CD4-positive, alpha-beta T cell treated with Interleukin-17A for 4 hours (primary cell): Measurements from ENCODE around the gene SMPD1.
A peak's percentile ranks its signal among the peaks of the same experiment; 100 is the strongest.

ENCODE experiments used
- DNase-seq: peaks from one replicate; pipeline ENCODE4 v3.0.0-alpha.2; 2020; ENCODE audit warnings: mixed read lengths

Gene SMPD1

GRCh38 chr11:6389905-6390717, at the start of gene SMPD1:
Gene SMPD1 (plus strand): TSS chr11:6390474. CDS start chr11:6390599, 125 bp downstream.
- DNase-seq, result peak; percentile 95

- no peak for DNase-seq
Observed at GRCh38 chr11:6345366-6345765, 44.9 kb upstream of the SMPD1 start.

DNA sequence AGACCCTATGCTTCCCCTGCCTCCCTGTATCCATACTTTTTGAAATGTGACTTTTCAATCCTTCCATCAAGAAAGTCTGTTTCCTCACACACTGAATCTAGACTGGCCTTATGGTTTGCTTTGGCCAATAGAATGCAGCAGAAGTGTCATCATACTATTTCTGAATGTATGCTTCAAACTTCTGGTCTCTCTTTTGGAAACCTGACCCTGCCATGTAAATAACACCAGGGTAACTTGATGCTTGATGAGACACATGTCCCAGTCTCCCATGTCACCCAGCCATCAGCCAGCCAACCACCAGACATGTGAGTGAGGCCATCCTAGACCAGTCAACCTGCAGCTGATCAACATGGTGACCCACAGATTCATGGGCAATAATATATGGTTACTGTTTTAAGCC, 40.2 kb upstream of the SMPD1 start:
- no peak for DNase-seq

DNA sequence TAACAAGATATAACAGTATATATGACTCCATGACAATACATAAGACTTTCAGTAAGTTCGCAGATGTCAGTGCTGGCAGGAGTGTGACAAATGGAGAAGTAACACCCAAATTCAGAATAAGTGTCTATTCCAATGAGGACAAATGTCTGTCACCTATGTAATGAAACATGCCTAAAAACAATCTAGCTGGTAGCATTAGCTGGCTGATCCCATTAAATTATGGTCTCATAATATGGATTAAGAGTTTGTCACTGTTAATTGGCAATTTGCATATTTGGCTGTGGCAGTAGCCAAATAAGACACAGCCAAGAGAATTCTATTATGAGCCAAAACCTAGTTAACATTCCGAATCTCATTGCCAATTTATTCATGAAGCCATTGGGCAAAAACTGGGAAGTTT, 39.8 kb upstream of the SMPD1 start:
- no peak for DNase-seq

- DNase-seq, result no peak
Observed at GRCh38 chr11:6351782-6352382, 38.4 kb upstream of the SMPD1 start.

- DNase-seq, result peak; percentile 66
Observed at GRCh38 chr11:6353367-6353987, 36.8 kb upstream of the SMPD1 start.

DNA sequence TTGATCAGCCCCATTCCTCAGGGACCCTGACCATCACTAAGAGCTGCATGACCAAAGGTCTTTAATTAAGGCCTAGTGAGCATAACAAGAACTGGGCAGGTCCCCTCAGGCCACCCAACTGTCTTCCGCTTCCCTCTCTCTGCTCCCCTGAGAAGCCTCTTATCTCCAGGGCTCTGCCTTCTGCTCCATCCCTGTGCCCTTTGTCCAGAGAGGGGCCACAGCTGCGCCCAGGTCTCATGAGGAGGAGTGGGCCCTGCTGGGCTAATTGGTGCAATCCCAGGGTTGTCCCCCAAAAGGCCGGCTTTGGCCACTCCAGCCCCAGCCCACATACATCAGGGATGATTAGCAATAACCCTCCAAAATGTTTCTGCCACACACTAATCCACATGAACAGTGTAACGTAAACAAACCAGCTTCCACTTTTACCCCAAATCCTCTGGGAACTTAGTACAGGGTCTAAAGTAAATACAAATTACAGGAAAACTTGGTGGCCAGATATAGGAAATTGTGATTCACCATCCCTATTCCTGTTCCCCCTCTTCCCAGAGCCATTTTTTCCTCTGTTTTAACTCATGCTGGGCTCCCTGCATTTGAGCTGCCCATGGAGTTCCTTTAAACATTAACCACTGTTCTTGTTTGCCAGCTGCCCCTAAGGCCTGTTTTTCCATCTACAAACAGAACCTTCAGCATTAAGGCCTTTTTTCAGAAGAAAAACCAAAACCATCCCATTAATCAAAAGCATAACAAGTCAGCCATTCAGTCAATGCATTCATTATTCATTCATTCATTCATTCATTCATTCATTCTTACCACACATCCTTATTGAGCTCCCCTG, 35.4 kb upstream of the SMPD1 start:
- DNase-seq, result no peak

DNA sequence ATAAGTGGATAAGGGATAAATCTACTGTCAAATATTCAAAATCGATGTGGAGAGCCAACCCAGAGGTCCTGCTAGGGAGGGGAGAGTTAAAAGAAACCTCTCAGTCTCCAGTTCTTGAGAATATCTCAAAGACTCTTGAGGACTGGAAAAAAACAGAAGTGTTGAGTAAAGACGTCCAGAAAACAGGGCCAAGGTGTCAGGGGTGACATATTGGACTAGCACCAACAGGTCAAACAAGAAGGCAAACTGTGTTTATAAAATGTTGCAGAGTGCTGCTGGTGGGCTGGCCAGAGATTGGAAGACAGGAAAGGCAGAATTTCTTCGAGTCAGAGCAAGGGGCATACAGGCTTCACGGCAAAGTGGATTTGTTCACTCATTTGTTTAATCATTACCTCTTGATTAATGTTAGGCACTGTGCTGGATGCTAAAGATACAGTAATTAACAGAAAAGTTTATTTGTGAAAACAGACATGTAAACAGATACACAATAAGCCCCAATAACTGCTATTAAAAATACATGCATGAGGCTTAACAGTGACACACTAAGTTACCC, 33.7 kb upstream of the SMPD1 start:
- no peak for DNase-seq

- no peak for DNase-seq
Observed at GRCh38 chr11:6357222-6357621, 33.1 kb upstream of the SMPD1 start.

- no peak for DNase-seq
Observed at GRCh38 chr11:6360183-6360582, 30.1 kb upstream of the SMPD1 start.

GRCh38 chr11:6362185-6362872, 27.9 kb upstream of the SMPD1 start:
- DNase-seq, result no peak

GRCh38 chr11:6362873-6363678, 27.2 kb upstream of the SMPD1 start:
- peak; percentile 72 for DNase-seq

DNA sequence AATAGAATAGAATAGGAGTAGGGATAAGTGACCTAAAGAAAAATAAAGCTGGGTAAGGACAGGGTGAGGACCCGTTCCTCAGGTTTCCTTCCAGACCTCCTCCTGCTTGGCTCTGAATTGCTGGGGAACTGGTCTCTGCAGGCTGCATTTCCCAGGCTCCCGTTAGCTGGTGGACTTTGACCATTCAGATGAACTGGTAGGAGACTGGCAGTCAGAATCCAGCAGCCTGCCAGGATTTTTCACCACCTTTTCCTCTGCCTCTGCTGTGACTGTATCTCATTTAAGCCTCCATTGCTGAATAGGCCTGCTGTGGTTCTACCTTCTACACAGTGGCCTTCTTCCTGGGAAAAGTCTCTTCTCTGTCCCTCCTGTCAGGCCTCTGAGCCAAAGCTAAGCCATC, 24.6 kb upstream of the SMPD1 start:
- DNase-seq, result no peak

- no peak for DNase-seq
Observed at GRCh38 chr11:6371825-6372224, 18.4 kb upstream of the SMPD1 start.

GRCh38 chr11:6377902-6378639, 12.2 kb upstream of the SMPD1 start:
- DNase-seq, result peak; percentile 32

GRCh38 chr11:6378640-6378989, 11.7 kb upstream of the SMPD1 start:
- no peak for DNase-seq

DNA sequence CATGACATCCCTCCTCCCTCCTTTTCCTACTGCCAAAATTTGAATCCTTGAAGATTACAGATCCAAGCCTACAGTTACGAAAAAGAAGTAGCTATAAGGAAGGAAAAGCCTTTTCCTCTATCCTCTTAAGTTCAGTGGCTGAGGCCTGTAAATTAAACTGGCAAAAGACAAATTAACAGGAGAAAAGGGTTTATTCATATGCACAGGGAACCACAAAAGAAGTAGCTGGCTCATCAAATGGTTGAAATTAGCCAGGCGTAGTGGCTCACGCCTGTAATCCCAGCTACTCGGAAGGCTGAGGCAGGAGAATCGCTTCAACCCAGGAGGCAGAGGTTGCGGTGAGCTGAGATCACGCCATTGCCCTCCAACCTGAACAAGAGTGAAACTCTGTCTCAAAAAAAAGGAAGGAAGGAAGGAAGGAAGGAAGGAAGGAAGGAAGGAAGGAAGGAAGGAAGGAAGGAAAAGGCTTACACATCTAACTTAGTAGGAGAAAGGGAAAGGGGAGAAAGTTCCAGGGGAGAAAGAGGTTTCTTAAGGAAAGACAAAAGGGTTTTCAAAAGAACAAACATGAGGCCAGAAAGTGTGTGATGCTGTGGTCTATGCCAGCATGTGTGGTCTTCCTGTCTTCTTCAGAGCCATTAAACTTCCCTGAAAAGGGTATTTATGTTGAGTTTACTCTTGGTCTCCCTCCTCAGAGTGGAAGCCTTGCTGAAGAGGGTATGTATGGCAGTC, 5.1 kb upstream of the SMPD1 start:
- DNase-seq, result no peak

- DNase-seq, result no peak
Observed at GRCh38 chr11:6387811-6388599, 2.3 kb upstream of the SMPD1 start.

GRCh38 chr11:6388748-6389147, 1.5 kb upstream of the SMPD1 start:
- DNase-seq, result no peak
